Hindlimb muscle (tissue), 1 donor: ENCODE data around the gene ANKRD39. TPM values are rescaled to one million over a fixed set of nuclear protein-coding genes. Genes with fewer than 3 reads are reported as not detected.
A peak's percentile ranks its signal among the peaks of the same experiment; 100 is the strongest.

Source experiments
- DNase-seq: peaks from one replicate; pipeline ENCODE4 v3.0.0-alpha.2; 2013
- polyA plus RNA-seq: library from polyadenylated mRNA; unstranded; fragments of 120-200 nt; gene quantifications from one replicate; pipeline ENCODE4 v1.2.1, GENCODE V29; 2013; ENCODE audit not compliant: insufficient read length

Gene ANKRD39
- polyA plus RNA-seq, 1 donor, result 7.7 TPM

- peak; percentile 78 for DNase-seq
Observed at GRCh38 chr2:96887493-96888012, 29.7 kb upstream of the ANKRD39 start.

GRCh38 chr2:96885432-96886347 is 27.9 kb upstream of the ANKRD39 start:
- no peak for DNase-seq

GRCh38 chr2:96884299-96885094 is 26.7 kb upstream of the ANKRD39 start:
- no peak for DNase-seq

GRCh38 chr2:96883306-96883705 is 25.5 kb upstream of the ANKRD39 start:
- DNase-seq, result no peak

GRCh38 chr2:96882906-96883305 is 25.1 kb upstream of the ANKRD39 start:
- no peak for DNase-seq

- DNase-seq, result no peak
Observed at GRCh38 chr2:96882230-96882629, 24.4 kb upstream of the ANKRD39 start.

- DNase-seq, result no peak
Observed at GRCh38 chr2:96881349-96882195, 23.8 kb upstream of the ANKRD39 start.

GRCh38 chr2:96880891-96881273 is 23.1 kb upstream of the ANKRD39 start:
- DNase-seq, result no peak

- no peak for DNase-seq
Observed at GRCh38 chr2:96879545-96880040, 21.8 kb upstream of the ANKRD39 start.

- DNase-seq, result no peak
Observed at GRCh38 chr2:96878796-96879544, 21.2 kb upstream of the ANKRD39 start.

- no peak for DNase-seq
Observed at GRCh38 chr2:96878171-96878570, 20.4 kb upstream of the ANKRD39 start.

GRCh38 chr2:96877631-96878092 is 19.8 kb upstream of the ANKRD39 start:
- DNase-seq, result no peak

- no peak for DNase-seq
Observed at GRCh38 chr2:96877042-96877451, 19.2 kb upstream of the ANKRD39 start.

GRCh38 chr2:96876269-96877041 is 18.6 kb upstream of the ANKRD39 start:
- DNase-seq, result no peak

GRCh38 chr2:96875498-96876268 is 17.9 kb upstream of the ANKRD39 start:
- DNase-seq, result no peak

- no peak for DNase-seq
Observed at GRCh38 chr2:96874198-96874831, 16.5 kb upstream of the ANKRD39 start.

- DNase-seq, result no peak
Observed at GRCh38 chr2:96873651-96874096, 15.9 kb upstream of the ANKRD39 start.

GRCh38 chr2:96872591-96873349 is 15.0 kb upstream of the ANKRD39 start:
- DNase-seq, result no peak
